WTC11 (cell line): ENCODE data around the gene CADM2.

Experiments
- ESRRA ChIP-seq: sonication (generic); formaldehyde crosslinking; IDR thresholded peaks from 2 replicates; pipeline ENCODE4 v1.8.1; 2022; ENCODE audit warnings: mild to moderate bottlenecking, missing genetic modification reagents, borderline replicate concordance
- FOXP4 ChIP-seq: sonication (generic); formaldehyde crosslinking; IDR thresholded peaks from 2 replicates; pipeline ENCODE4 v1.8.0; 2022; ENCODE audit warnings: mild to moderate bottlenecking, missing genetic modification reagents
- HMGXB4 ChIP-seq: sonication (generic); formaldehyde crosslinking; IDR thresholded peaks from 2 replicates; pipeline ENCODE4 v1.8.1; 2023; ENCODE audit warnings: mild to moderate bottlenecking, moderate library complexity, missing genetic modification reagents
- JUN ChIP-seq: sonication (generic); formaldehyde crosslinking; IDR thresholded peaks from 2 replicates; pipeline ENCODE4 v1.8.0; 2023; ENCODE audit warnings: mild to moderate bottlenecking, missing genetic modification reagents
- MAX ChIP-seq: sonication (generic); formaldehyde crosslinking; IDR thresholded peaks from 2 replicates; pipeline ENCODE4 v1.8.0; 2022; ENCODE audit warnings: mild to moderate bottlenecking, missing genetic modification reagents
- NR1H2 ChIP-seq: sonication (generic); formaldehyde crosslinking; IDR thresholded peaks from 2 replicates; pipeline ENCODE4 v1.9.0; 2021; ENCODE audit warnings: mild to moderate bottlenecking, moderate library complexity, missing genetic modification reagents
- NR2C2 ChIP-seq: sonication (generic); formaldehyde crosslinking; IDR thresholded peaks from 2 replicates; pipeline ENCODE4 v1.8.0; 2022; ENCODE audit warnings: mild to moderate bottlenecking, missing genetic modification reagents
- RELA ChIP-seq: sonication (generic); formaldehyde crosslinking; IDR thresholded peaks from 2 replicates; pipeline ENCODE4 v1.8.1; 2022; ENCODE audit warnings: missing genetic modification reagents, mild to moderate bottlenecking, borderline replicate concordance
- SMAD3 ChIP-seq: sonication (generic); formaldehyde crosslinking; IDR thresholded peaks from 2 replicates; pipeline ENCODE4 v1.8.0; 2022; ENCODE audit warnings: missing genetic modification reagents, mild to moderate bottlenecking, borderline replicate concordance
- TCF7 ChIP-seq: sonication (generic); formaldehyde crosslinking; IDR thresholded peaks from 2 replicates; pipeline ENCODE4 v1.8.0; 2022; ENCODE audit warnings: mild to moderate bottlenecking, low read depth, missing genetic modification reagents, moderate library complexity
- TP53 ChIP-seq: sonication (generic); formaldehyde crosslinking; IDR thresholded peaks from 2 replicates; pipeline ENCODE4 v1.8.1; 2023; ENCODE audit warnings: mild to moderate bottlenecking, missing genetic modification reagents
- TF ChIP-seq, protein P1 (sequence below): fragments of 200-600 bp; IDR thresholded peaks from 2 replicates; pipeline ENCODE4 v1.8.0; 2022; ENCODE audit warnings: antibody characterized with exemption
- TF ChIP-seq, protein P2 (sequence below): sonication (generic); formaldehyde crosslinking; IDR thresholded peaks from 2 replicates; pipeline ENCODE4 v1.8.1; 2022; ENCODE audit warnings: low read depth, missing genetic modification reagents, borderline replicate concordance
- TF ChIP-seq, protein P3 (sequence below): sonication (generic); formaldehyde crosslinking; IDR thresholded peaks from 2 replicates; pipeline ENCODE4 v1.8.1; 2023; ENCODE audit warnings: mild to moderate bottlenecking, missing genetic modification reagents, moderate library complexity

DNA sequence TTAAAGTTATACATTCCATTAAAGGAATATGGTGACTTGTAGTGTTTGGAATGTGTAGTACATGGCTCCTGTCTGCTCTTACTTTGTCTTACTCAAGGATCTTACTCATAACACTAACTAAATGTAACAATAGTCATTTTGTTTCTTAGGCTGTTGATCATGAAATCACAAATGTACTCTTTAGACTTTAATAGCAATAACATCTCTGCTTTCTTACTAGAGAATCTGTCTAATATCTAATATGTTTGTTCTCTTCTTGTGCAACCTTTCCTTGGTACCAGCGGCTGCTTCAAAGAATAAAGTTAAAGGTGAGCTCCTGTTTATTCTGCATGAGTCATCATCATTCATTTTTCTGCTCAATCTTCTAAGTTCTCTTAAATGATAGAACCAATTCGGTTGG lies 767.5 kb downstream of the CADM2 start:
- TF ChIP-seq RELA (CRISPR knock-in tag) = no peak
- TF ChIP-seq SMAD3 (CRISPR knock-in tag) = no peak
- TF ChIP-seq, protein P1, sequence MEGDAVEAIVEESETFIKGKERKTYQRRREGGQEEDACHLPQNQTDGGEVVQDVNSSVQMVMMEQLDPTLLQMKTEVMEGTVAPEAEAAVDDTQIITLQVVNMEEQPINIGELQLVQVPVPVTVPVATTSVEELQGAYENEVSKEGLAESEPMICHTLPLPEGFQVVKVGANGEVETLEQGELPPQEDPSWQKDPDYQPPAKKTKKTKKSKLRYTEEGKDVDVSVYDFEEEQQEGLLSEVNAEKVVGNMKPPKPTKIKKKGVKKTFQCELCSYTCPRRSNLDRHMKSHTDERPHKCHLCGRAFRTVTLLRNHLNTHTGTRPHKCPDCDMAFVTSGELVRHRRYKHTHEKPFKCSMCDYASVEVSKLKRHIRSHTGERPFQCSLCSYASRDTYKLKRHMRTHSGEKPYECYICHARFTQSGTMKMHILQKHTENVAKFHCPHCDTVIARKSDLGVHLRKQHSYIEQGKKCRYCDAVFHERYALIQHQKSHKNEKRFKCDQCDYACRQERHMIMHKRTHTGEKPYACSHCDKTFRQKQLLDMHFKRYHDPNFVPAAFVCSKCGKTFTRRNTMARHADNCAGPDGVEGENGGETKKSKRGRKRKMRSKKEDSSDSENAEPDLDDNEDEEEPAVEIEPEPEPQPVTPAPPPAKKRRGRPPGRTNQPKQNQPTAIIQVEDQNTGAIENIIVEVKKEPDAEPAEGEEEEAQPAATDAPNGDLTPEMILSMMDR = no peak
- no peak for TF ChIP-seq ESRRA (CRISPR knock-in tag)
- TF ChIP-seq NR2C2 (CRISPR knock-in tag) = no peak
- TF ChIP-seq TCF7 (CRISPR knock-in tag) = no peak
- no peak for TF ChIP-seq HMGXB4 (CRISPR knock-in tag)
- TF ChIP-seq, protein P2, sequence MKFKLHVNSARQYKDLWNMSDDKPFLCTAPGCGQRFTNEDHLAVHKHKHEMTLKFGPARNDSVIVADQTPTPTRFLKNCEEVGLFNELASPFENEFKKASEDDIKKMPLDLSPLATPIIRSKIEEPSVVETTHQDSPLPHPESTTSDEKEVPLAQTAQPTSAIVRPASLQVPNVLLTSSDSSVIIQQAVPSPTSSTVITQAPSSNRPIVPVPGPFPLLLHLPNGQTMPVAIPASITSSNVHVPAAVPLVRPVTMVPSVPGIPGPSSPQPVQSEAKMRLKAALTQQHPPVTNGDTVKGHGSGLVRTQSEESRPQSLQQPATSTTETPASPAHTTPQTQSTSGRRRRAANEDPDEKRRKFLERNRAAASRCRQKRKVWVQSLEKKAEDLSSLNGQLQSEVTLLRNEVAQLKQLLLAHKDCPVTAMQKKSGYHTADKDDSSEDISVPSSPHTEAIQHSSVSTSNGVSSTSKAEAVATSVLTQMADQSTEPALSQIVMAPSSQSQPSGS (CRISPR knock-in tag) = no peak
- TF ChIP-seq JUN (CRISPR knock-in tag) = no peak
- TF ChIP-seq, protein P3, sequence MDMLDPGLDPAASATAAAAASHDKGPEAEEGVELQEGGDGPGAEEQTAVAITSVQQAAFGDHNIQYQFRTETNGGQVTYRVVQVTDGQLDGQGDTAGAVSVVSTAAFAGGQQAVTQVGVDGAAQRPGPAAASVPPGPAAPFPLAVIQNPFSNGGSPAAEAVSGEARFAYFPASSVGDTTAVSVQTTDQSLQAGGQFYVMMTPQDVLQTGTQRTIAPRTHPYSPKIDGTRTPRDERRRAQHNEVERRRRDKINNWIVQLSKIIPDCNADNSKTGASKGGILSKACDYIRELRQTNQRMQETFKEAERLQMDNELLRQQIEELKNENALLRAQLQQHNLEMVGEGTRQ (CRISPR knock-in tag) = no peak
- TF ChIP-seq NR1H2 = no peak
- no peak for TF ChIP-seq FOXP4 (CRISPR knock-in tag)
- no peak for TF ChIP-seq MAX
- TF ChIP-seq TP53 (CRISPR knock-in tag) = no peak
